GM23338 (cell line): ENCODE measurements around the gene MROH2A. TPM values are rescaled to one million over a fixed set of nuclear protein-coding genes. Genes with fewer than 3 reads are reported as not detected.

Experiments used
- ATAC-seq: fragments of 200-7000 bp; cut with Tn5 transposase; 3 replicates; pipeline ENCODE4 v1.9.1; 2020
- DNase-seq: peaks from one replicate; pipeline ENCODE4 v3.0.0-alpha.2; 2015; ENCODE audit warnings: low spot score
- H2AFZ ChIP-seq: fragments of 200-600 bp; sonication (generic); 2 replicates; pipeline ENCODE4 v1.8.0; 2016; ENCODE audit warnings: antibody characterized with exemption, mild to moderate bottlenecking, moderate library complexity
- H3F3A ChIP-seq: fragments of 200-600 bp; sonication (generic); replicated peaks from 2 replicates; pipeline ENCODE4 v1.8.0; 2017; ENCODE audit warnings: antibody characterized with exemption, mixed run types, low read depth
- H3K27ac ChIP-seq: fragments of 200-600 bp; sonication (generic); 2 replicates; pipeline ENCODE4 v1.6.1; 2016; ENCODE audit warnings: low read depth
- H3K27me3 ChIP-seq: fragments of 200-600 bp; sonication (generic); 2 replicates; pipeline ENCODE4 v1.8.0; 2016; ENCODE audit warnings: mild to moderate bottlenecking, mixed run types, moderate library complexity; ENCODE audit not compliant: insufficient read depth
- H3K36me3 ChIP-seq: fragments of 200-600 bp; sonication (generic); 2 replicates; pipeline ENCODE4 v1.8.0; 2016; ENCODE audit warnings: mild to moderate bottlenecking; ENCODE audit not compliant: insufficient read depth
- H3K4me1 ChIP-seq: fragments of 200-600 bp; sonication (generic); 2 replicates; pipeline ENCODE4 v1.8.0; 2016; ENCODE audit warnings: mild to moderate bottlenecking, moderate library complexity; ENCODE audit not compliant: insufficient read depth
- H3K4me2 ChIP-seq: fragments of 200-600 bp; sonication (generic); 2 replicates; pipeline ENCODE4 v1.7.1; 2017; ENCODE audit warnings: mixed run types
- H3K4me3 ChIP-seq: fragments of 200-600 bp; sonication (generic); 2 replicates; pipeline ENCODE4 v1.6.1; 2016; ENCODE audit warnings: mixed run types
- H3K79me2 ChIP-seq: fragments of 200-600 bp; sonication (generic); replicated peaks from 2 replicates; pipeline ENCODE4 v1.8.0; 2017; ENCODE audit warnings: mild to moderate bottlenecking; ENCODE audit not compliant: insufficient read depth
- H3K9me2 ChIP-seq: fragments of 200-600 bp; sonication (generic); 2 replicates; pipeline ENCODE4 v1.8.0; 2017; ENCODE audit not compliant: insufficient read depth
- H4K20me1 ChIP-seq: fragments of 200-600 bp; sonication (generic); replicated peaks from 2 replicates; pipeline ENCODE4 v1.8.0; 2017; ENCODE audit warnings: mild to moderate bottlenecking; ENCODE audit not compliant: insufficient read depth
- H3K27ac Mint-ChIP-seq: 2 replicates; pipeline ENCODE4 v1.8.0; 2020; ENCODE audit warnings: inconsistent platforms, mild to moderate bottlenecking, moderate library complexity, mixed read lengths
- H3K27me3 Mint-ChIP-seq: 3 replicates; pipeline ENCODE4 v1.8.0; 2022; ENCODE audit warnings: low read depth, mild to moderate bottlenecking, moderate library complexity, mixed read lengths, inconsistent platforms; ENCODE audit not compliant: insufficient read depth, poor library complexity
- H3K36me3 Mint-ChIP-seq: 3 replicates; pipeline ENCODE4 v1.8.0; 2021; ENCODE audit warnings: low read depth, mild to moderate bottlenecking, inconsistent platforms, moderate library complexity, mixed read lengths
- H3K4me1 Mint-ChIP-seq: 3 replicates; pipeline ENCODE4 v1.8.0; 2020; ENCODE audit warnings: mild to moderate bottlenecking, inconsistent platforms, mixed read lengths
- H3K4me3 Mint-ChIP-seq: 3 replicates; pipeline ENCODE4 v1.8.0; 2021; ENCODE audit warnings: moderate library complexity, mild to moderate bottlenecking, inconsistent platforms, mixed read lengths
- H3K9me3 Mint-ChIP-seq: 3 replicates; pipeline ENCODE4 v1.8.0; 2020; ENCODE audit warnings: moderate library complexity, mild to moderate bottlenecking, inconsistent platforms, mixed read lengths
- CREB1 ChIP-seq: fragments of 250-450 bp; sonication (Bioruptor Pico); IDR thresholded peaks from 2 replicates; pipeline ENCODE4 v1.5.0; 2020; ENCODE audit warnings: low read depth, mild to moderate bottlenecking, moderate library complexity
- CTCF ChIP-seq, 2 experiments: fragments of 200-600 bp in 1 of 2; sonication (generic) in 1 of 2; conservative IDR thresholded peaks; 2 replicates each; pipeline versions ENCODE4 v1.5.1 to v1.6.1; 2016 to 2017; ENCODE audit warnings: antibody characterized with exemption in 2 of 2, low read depth in 2 of 2, mild to moderate bottlenecking in 2 of 2, moderate library complexity in 1 of 2
- ETS1 ChIP-seq: IDR thresholded peaks from 2 replicates; pipeline ENCODE4 v1.6.1; 2016; ENCODE audit warnings: antibody characterized with exemption
- JUNB ChIP-seq: IDR thresholded peaks from one replicate; pipeline ENCODE4 v1.6.1; 2016; ENCODE audit warnings: antibody characterized with exemption; ENCODE audit not compliant: unreplicated experiment
- NANOG ChIP-seq: IDR thresholded peaks from 2 replicates; pipeline ENCODE4 v1.6.1; 2016; ENCODE audit warnings: antibody characterized with exemption, borderline replicate concordance
- REST ChIP-seq: IDR thresholded peaks from one replicate; pipeline ENCODE4 v1.6.1; 2018; ENCODE audit warnings: antibody characterized with exemption; ENCODE audit not compliant: unreplicated experiment
- STAT1 ChIP-seq: IDR thresholded peaks from one replicate; pipeline ENCODE4 v1.6.1; 2016; ENCODE audit warnings: antibody characterized with exemption; ENCODE audit not compliant: unreplicated experiment
- ZNF114 ChIP-seq: fragments of 250-450 bp; sonication (Bioruptor Pico); IDR thresholded peaks from 2 replicates; pipeline ENCODE4 v1.5.0; 2020; ENCODE audit warnings: mild to moderate bottlenecking, moderate library complexity
- ZNF331 ChIP-seq: fragments of 250-450 bp; sonication (Bioruptor Pico); IDR thresholded peaks from 2 replicates; pipeline ENCODE4 v1.5.0; 2020; ENCODE audit warnings: low read depth, mild to moderate bottlenecking, moderate library complexity
- polyA plus RNA-seq: library from polyadenylated mRNA; unstranded; fragments of >200 nt; fragmentation: Nextera tagmentation; extraction: Ambion mirVana; gene quantifications from 2 replicates; pipeline ENCODE4 v1.2.1, GENCODE V29; 2016
- total RNA-seq: library from RNA; depleted of rRNA; stranded (reverse); fragments of >200 nt; shearing (Covaris generic); gene quantifications from 2 replicates; pipeline ENCODE4 v1.2.3, GENCODE V29; 2014

The MROH2A gene
- total and polyA plus RNA-seq, 2 experiments from 2014 or later = not detected

DNA sequence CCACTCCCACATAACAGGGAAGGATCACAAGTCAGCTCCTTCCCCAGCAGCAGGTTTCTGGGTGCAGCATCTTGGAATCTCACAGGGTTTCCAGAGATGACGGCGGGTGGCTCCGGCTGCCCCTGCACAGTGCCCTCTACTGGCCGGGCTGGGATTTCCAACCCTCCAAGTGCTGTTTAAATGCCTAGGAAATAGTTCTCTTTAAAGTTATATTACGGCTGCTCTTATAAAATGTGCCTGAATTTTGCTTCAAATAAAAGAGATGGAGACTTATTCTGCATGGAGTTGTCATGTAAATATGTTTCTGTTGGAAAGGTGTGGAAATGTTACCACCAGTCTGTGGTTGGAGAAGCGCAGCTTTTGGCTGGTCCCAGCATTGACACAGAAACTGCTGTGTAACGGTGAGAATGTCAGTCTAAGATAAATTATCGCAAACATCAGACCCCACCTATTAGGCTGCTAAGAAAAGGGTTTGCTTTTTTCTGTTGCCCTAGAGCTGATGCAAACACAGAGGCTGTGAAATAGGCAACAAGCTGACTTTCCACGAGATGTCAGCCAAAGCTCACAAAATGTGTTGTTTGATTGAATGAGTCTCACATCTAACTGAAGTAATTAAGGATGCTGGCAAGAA, 79.5 kb downstream of the MROH2A start:
- H3K36me3 ChIP-seq = peaks cover 7% of the 10 kb centered on the region; the same call in 1 of the 2 replicates
- no peak overlapping the region for H3K4me2 ChIP-seq
- no peak overlapping the region for H2AFZ ChIP-seq
- no peaks in the 10 kb centered on the region for H3F3A ChIP-seq
- no peak for TF ChIP-seq JUNB
- TF ChIP-seq REST = no peak
- TF ChIP-seq ZNF114 (CRISPR knock-in tag) = no peak
- no peak for TF ChIP-seq STAT1
- TF ChIP-seq CTCF (conservative IDR thresholded peaks at IDR 0.05; ENCODE audit: low read depth in 2 of 2) = peak; percentile 79 to 99
- TF ChIP-seq ETS1 = no peak
- TF ChIP-seq ZNF331 (CRISPR knock-in tag) = no peak
- Mint-ChIP-seq H3K4me3 (no peak overlapping the region), H3K4me1 (peaks cover 23% of the 10 kb centered on the region), H3K9me3 (no peaks in the 10 kb centered on the region; the same call in 2 of the 3 replicates), H3K36me3 (peaks cover 17% of the 10 kb centered on the region), H3K27ac (peak overlapping the region; percentile 68; the same call in 1 of the 2 replicates), H3K27me3 (peaks cover 8% of the 10 kb centered on the region)
- peaks cover 20% of the 10 kb centered on the region for H3K4me1 ChIP-seq
- peaks cover 9% of the 10 kb centered on the region; the same call in 1 of the 2 replicates for H4K20me1 ChIP-seq
- H3K4me3 ChIP-seq = no peak overlapping the region
- no peak overlapping the region for H3K27ac ChIP-seq
- H3K9me2 ChIP-seq = peaks cover 6% of the 10 kb centered on the region; the same call in 1 of the 2 replicates
- DNase-seq (peak; percentile 73), ATAC-seq (peak; percentile 15)
- peaks cover 16% of the 10 kb centered on the region for H3K79me2 ChIP-seq
- H3K27me3 ChIP-seq = no peaks in the 10 kb centered on the region

DNA sequence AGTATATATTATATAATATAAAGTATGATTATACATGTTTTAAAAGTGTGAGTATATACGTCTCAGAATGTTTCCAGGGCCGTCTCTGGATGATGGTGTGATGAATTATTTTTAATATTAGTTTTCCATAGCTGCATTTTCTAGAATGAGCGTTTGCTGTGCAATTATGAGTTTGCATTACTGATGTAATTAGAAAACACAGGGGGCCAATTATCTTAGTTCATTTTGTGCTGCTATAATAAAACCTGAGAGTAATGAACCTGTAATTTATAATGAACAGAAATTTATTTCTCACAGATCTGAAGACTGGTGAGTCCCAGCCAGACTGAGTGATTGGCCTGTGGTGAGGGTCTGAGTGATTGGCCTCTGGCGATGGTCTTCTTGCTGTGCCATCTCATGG, 80.2 kb downstream of the MROH2A start:
- Mint-ChIP-seq H3K36me3 (peaks cover 14% of the 10 kb centered on the region), H3K9me3 (no peaks in the 10 kb centered on the region; the same call in 2 of the 3 replicates), H3K27me3 (peaks cover 8% of the 10 kb centered on the region), H3K27ac (no peak overlapping the region), H3K4me3 (no peak overlapping the region), H3K4me1 (peaks cover 19% of the 10 kb centered on the region)
- Histone ChIP-seq H2AFZ (no peak overlapping the region), H3K4me2 (no peak overlapping the region), H3K4me1 (peaks cover 16% of the 10 kb centered on the region), H3K4me3 (no peak overlapping the region), H4K20me1 (peaks cover 2% of the 10 kb centered on the region; the same call in 1 of the 2 replicates), H3K9me2 (peaks cover 11% of the 10 kb centered on the region; the same call in 1 of the 2 replicates), H3K27me3 (no peaks in the 10 kb centered on the region), H3K36me3 (peaks cover under 1% of the 10 kb centered on the region; the same call in 1 of the 2 replicates), H3K79me2 (peaks cover 9% of the 10 kb centered on the region), H3F3A (no peaks in the 10 kb centered on the region), H3K27ac (no peak overlapping the region)
- no peak for ATAC-seq
- TF ChIP-seq CREB1 (CRISPR knock-in tag) (no peak), CTCF (conservative IDR thresholded peaks at IDR 0.05; ENCODE audit: low read depth in 2 of 2) (no peak), ETS1 (no peak), NANOG (no peak)
- no peak for DNase-seq
